T-cell (primary cell): ENCODE results near the gene EXOC6B. TPM values are rescaled to one million over a fixed set of nuclear protein-coding genes. Genes with fewer than 3 reads are reported as not detected.

Source experiments
- ATAC-seq, 4 experiments: fragments of 200-7000 bp in 3 of 4; fragments of 150-1000 bp in 1 of 4; cut with Tn5 transposase; replicated peaks in 1 of 4; 1 replicate in 3 of 4; 2 replicates in 1 of 4; pipeline ENCODE4 v1.10.0; 2021; ENCODE audit warnings: moderate library complexity in 3 of 4, mild to moderate bottlenecking in 2 of 4, moderate number of reproducible peaks in 1 of 4
- CTCF ChIA-PET, 2 donors: fragments of 300-600 bp; sonication (Branson Sonifier 250); formaldehyde crosslinking; loops; one replicate each; lab custom pipeline; 2022; ENCODE audit warnings: antibody characterized with exemption in 2 of 2; lab: Charles Lee
- POLR2A ChIA-PET, 2 donors: fragments of 300-600 bp; sonication (Branson Sonifier 250); formaldehyde crosslinking; loops; one replicate each; lab custom pipeline; 2022; ENCODE audit warnings: antibody characterized with exemption in 2 of 2; lab: Charles Lee
- DNase-seq, 35 experiments: peaks; one replicate each; pipeline versions ENCODE4 v3.0.0 to v3.0.0-alpha.2; 2013 to 2023
- H3K27ac ChIP-seq: one replicate; pipeline ENCODE4 v1.5.1; 2013; ENCODE audit warnings: low read length
- H3K27me3 ChIP-seq, 2 experiments: replicated peaks in 1 of 2; 1 replicate in 1 of 2; 2 replicates in 1 of 2; pipeline versions ENCODE4 v1.6.1 to v1.7.0; 2013; ENCODE audit warnings: low read length in 1 of 2, mixed read lengths in 1 of 2; ENCODE audit not compliant: control insufficient read depth in 2 of 2, insufficient read depth in 2 of 2; ENCODE audit errors: extremely low read depth in 1 of 2
- H3K36me3 ChIP-seq, 2 donors: 1 replicate in 1 of 2; 2 replicates in 1 of 2; pipeline versions ENCODE4 v1.6.1 to v1.7.0; 2013; ENCODE audit warnings: low read length in 1 of 2; ENCODE audit not compliant: control insufficient read depth in 2 of 2, insufficient read depth in 1 of 2; ENCODE audit errors: extremely low read depth in 1 of 2
- H3K4me1 ChIP-seq, 2 experiments: 1 replicate in 1 of 2; 2 replicates in 1 of 2; pipeline versions ENCODE4 v1.6.1 to v1.7.0; 2013; ENCODE audit warnings: low read length in 2 of 2, mixed read lengths in 1 of 2; ENCODE audit not compliant: insufficient read depth in 2 of 2, control insufficient read depth in 1 of 2; ENCODE audit errors: extremely low read depth in 1 of 2
- H3K4me3 ChIP-seq, 2 donors: 1 replicate in 1 of 2; 2 replicates in 1 of 2; pipeline versions ENCODE4 v1.5.1 to v1.7.0; 2013; ENCODE audit warnings: mild to moderate bottlenecking in 2 of 2, low read length in 1 of 2, moderate library complexity in 1 of 2; ENCODE audit not compliant: control insufficient read depth in 1 of 2; ENCODE audit errors: extremely low read depth in 1 of 2
- H3K9me3 ChIP-seq: 2 replicates; pipeline ENCODE4 v1.7.0; 2013
- H3K27ac Mint-ChIP-seq, 2 donors: one replicate each; pipeline ENCODE4 v1.8.0; 2020 to 2021; ENCODE audit warnings: mild to moderate bottlenecking in 2 of 2, mixed read lengths in 2 of 2
- H3K27me3 Mint-ChIP-seq, 2 donors: one replicate each; pipeline ENCODE4 v1.8.0; 2021 to 2022; ENCODE audit warnings: mixed read lengths in 2 of 2
- H3K36me3 Mint-ChIP-seq: one replicate; pipeline ENCODE4 v1.8.0; 2021; ENCODE audit warnings: mixed read lengths
- H3K4me1 Mint-ChIP-seq, 3 donors: one replicate each; pipeline ENCODE4 v1.8.0; 2020 to 2022; ENCODE audit warnings: mixed read lengths in 3 of 3, mild to moderate bottlenecking in 1 of 3
- H3K4me3 Mint-ChIP-seq, 3 donors: one replicate each; pipeline ENCODE4 v1.8.0; 2020 to 2022; ENCODE audit warnings: mild to moderate bottlenecking in 3 of 3, mixed read lengths in 3 of 3, moderate library complexity in 3 of 3
- H3K9me3 Mint-ChIP-seq, 3 donors: one replicate each; pipeline ENCODE4 v1.8.0; 2020 to 2022; ENCODE audit warnings: mixed read lengths in 3 of 3
- WGBS: methylation state at CpG from one replicate; pipeline ENCODE4 v1.1.5; 2013; ENCODE audit warnings: missing lambda C conversion rate; ENCODE audit not compliant: insufficient coverage; 5-methylcytosine and 5-hydroxymethylcytosine counted together
- total RNA-seq, 35 experiments: library from RNA in 6 of 35; stranded (reverse) in 6 of 35; fragments of 120-200 nt in 1 of 35; gene quantifications; one replicate each; pipeline versions ENCODE4 v1.2.1 to v1.2.4 and lab custom pipeline; 2013 to 2026

EXOC6B gene
- total RNA-seq, 5 donors from 2014 or later (not counting 1 experiment from before 2014, with no cell fraction given) = 13.3 to 18.9 (median 16.6) TPM

DNA sequence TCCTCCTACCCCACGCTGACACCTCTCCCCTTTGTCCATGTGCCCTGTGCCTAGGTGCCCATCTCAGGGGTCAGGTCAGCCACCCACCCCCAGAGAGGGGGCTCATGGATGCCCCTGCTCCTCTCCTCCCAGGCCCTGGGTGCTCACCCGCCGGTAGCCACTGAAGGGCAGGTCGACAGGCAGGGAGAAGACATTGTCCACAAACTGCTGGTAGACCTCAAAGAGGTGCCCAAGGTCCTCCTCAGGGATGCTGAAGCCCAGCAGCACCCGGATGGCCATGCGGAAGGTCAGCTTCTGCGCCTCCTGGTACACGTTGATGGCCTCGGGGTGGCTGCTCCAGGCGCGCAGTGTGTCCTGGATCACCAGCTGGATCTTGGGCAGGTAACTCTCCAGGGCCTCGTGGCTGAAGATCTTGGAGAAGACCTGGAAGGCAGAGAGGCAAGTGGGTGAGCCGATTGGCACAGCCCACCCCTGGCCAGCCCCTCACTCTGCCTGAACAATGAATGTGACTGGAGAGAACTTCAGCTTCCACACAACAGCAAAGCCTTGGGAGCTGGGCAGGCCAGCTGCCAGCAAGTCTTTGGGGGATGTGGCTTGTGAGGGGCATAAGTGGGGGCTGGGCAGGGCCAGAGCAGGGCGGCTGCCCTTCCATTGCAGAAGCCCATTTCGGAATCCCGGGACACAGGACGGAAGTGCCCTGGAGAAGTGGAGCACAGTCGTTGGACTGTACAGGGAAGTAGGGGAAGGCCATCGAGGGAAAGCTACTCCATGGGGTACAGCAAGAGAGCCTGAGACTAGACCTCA is 690.6 kb downstream of the EXOC6B start:
- DNase-seq = no peak
- ATAC-seq = no peak
- Histone ChIP-seq H3K27ac (no peak overlapping the region), H3K4me1 (peaks cover 0 to 6% of the 10 kb centered on the region in 2 experiments), H3K9me3 (no peaks in the 10 kb centered on the region), H3K27me3 (peaks cover 0 to 27% of the 10 kb centered on the region in 2 experiments), H3K4me3 (no peak overlapping the region), H3K36me3 (no peaks in the 10 kb centered on the region)
- ChIA-PET POLR2A (no interaction called here), CTCF (interaction anchor here in 1 of 2 donors (0.6 kb wide), 1 partner anchor 576 kb away, joined by 3 read pairs; no protein-coding TSS in a partner anchor)
- 83% methylated on average over 18 of the region's 19 CpGs for WGBS
- H3K36me3 Mint-ChIP-seq = no peaks in the 10 kb centered on the region
- H3K4me1 Mint-ChIP-seq = peaks cover 0 to 2% (median 0%) of the 10 kb centered on the region in 3 donors
- H3K4me3 Mint-ChIP-seq = no peak overlapping the region
- no peak overlapping the region for H3K27ac Mint-ChIP-seq
- no peaks in the 10 kb centered on the region for H3K9me3 Mint-ChIP-seq
- peaks cover 0 to 2% of the 10 kb centered on the region in 2 donors for H3K27me3 Mint-ChIP-seq

DNA sequence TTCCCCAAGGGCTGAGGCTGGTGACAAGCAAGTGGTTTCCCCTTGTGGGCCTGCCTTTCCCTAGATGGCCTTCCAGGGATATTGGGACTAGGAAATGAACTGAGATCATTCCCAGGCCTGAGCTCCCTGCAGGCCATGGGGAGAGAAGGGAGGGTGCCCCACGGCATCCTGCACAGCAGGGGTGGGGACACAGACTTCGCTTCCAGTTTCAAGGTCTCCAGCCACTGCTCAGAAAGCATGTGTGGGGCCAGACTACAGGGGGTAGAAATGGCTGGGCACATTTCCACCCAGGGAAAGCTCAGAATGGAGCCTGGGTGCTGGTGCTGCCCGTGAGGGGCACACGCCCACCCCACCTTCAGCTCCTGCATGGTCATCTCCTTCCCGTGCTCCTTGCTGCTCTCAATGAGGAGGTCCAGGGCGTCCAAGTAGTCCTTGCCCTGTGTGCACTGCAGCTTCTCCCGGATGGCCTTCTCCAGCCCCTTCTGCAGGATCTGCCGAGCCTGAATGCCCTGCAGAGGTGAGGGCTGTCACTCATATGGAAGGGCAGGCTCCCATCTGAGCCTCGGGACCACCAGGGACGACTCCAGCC is 691.3 kb downstream of the EXOC6B start:
- Histone ChIP-seq H3K4me1 (peaks cover 0 to 6% of the 10 kb centered on the region in 2 experiments), H3K36me3 (no peaks in the 10 kb centered on the region), H3K9me3 (no peaks in the 10 kb centered on the region), H3K27ac (no peak overlapping the region), H3K4me3 (no peak overlapping the region), H3K27me3 (peaks cover 0 to 27% of the 10 kb centered on the region in 2 experiments)
- ATAC-seq (no peak), DNase-seq (no peak)
- ChIA-PET CTCF (no interaction called here), POLR2A (no interaction called here)
- Mint-ChIP-seq H3K36me3 (no peaks in the 10 kb centered on the region), H3K9me3 (no peaks in the 10 kb centered on the region), H3K27ac (no peak overlapping the region), H3K27me3 (peaks cover 0 to 4% of the 10 kb centered on the region in 2 donors), H3K4me1 (peaks cover 0 to 2% (median 0%) of the 10 kb centered on the region in 3 donors), H3K4me3 (no peak overlapping the region)
- WGBS = 79% methylated on average over 8 of the region's 10 CpGs

GRCh38 chr2:72133721-72134407 is 692.0 kb downstream of the EXOC6B start:
- no CpG with 5 or more reads among the region's 11 CpGs for WGBS
- H3K4me1 ChIP-seq = peaks cover 0 to 6% of the 10 kb centered on the region in 2 experiments
- no peak overlapping the region for H3K4me3 Mint-ChIP-seq
- peaks cover 0 to 29% of the 10 kb centered on the region in 2 experiments for H3K27me3 ChIP-seq
- no peaks in the 10 kb centered on the region for H3K36me3 Mint-ChIP-seq
- H3K36me3 ChIP-seq = no peaks in the 10 kb centered on the region
- peaks cover 0 to 2% (median 0%) of the 10 kb centered on the region in 3 donors for H3K4me1 Mint-ChIP-seq
- no peaks in the 10 kb centered on the region for H3K9me3 Mint-ChIP-seq
- H3K27ac ChIP-seq = no peak overlapping the region
- no peaks in the 10 kb centered on the region for H3K9me3 ChIP-seq
- no peak overlapping the region for H3K4me3 ChIP-seq
- no peak for ATAC-seq
- ChIA-PET POLR2A (no interaction called here), CTCF (no interaction called here)
- peaks cover 0 to 4% of the 10 kb centered on the region in 2 donors for H3K27me3 Mint-ChIP-seq
- no peak overlapping the region for H3K27ac Mint-ChIP-seq
- peak in 1 of 35 experiments; percentile 22 for DNase-seq

DNA sequence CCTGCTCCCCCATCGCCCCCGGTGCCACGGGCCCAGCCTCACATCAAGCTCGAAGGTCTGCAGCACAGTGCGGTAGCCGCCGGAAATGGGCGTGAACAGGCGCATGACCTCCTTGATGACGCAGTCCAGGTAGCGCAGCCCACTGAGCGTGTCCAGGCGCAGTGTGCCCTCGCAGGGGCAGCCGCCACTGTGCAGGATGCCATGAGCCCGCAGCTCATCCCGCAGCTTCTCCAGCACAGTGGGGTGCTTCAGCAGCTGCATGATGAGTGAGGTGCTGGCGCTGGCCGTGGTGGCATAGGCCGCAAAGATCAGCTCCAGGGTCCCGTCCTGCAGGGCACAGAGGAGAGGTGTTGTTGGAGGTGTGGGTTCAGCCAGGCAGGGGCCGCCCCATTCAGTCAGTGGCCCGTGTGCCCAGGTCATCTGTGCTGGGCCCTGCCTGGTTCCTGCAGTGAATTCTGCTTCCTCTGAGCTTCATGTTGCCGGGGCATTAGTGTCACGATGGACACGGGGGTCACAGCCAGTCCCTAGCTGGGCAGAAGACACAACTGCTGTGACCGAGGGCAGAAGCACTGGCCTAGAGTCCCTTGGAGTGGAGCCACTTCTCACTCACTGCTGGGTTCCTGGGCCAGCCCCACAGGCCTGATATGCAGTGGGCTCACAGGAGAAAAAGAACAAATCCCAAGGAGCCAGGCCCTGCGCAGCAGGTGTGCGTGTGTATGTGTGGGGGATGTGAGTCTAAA is 692.7 kb downstream of the EXOC6B start:
- H3K9me3 Mint-ChIP-seq = no peaks in the 10 kb centered on the region
- H3K27me3 ChIP-seq = peaks cover 0 to 35% of the 10 kb centered on the region in 2 experiments
- DNase-seq (peak in 1 of 35 experiments; percentile 19), ATAC-seq (no peak)
- H3K4me1 ChIP-seq = peaks cover 0 to 6% of the 10 kb centered on the region in 2 experiments
- no peaks in the 10 kb centered on the region for H3K36me3 Mint-ChIP-seq
- CTCF ChIA-PET = no interaction called here
- H3K4me3 Mint-ChIP-seq = no peak overlapping the region
- 89% methylated on average over 27 of the region's 29 CpGs for WGBS
- H3K4me1 Mint-ChIP-seq = peaks cover 0 to 2% (median 0%) of the 10 kb centered on the region in 3 donors
- H3K36me3 ChIP-seq = no peaks in the 10 kb centered on the region
- no peak overlapping the region for H3K27ac Mint-ChIP-seq
- no peak overlapping the region for H3K27ac ChIP-seq
- peaks cover 0 to 4% of the 10 kb centered on the region in 2 donors for H3K27me3 Mint-ChIP-seq
- no peak overlapping the region for H3K4me3 ChIP-seq
- H3K9me3 ChIP-seq = no peaks in the 10 kb centered on the region
- POLR2A ChIA-PET = no interaction called here

GRCh38 chr2:72131916-72132841 is 693.7 kb downstream of the EXOC6B start:
- Histone ChIP-seq H3K36me3 (no peaks in the 10 kb centered on the region), H3K4me1 (no peaks in the 10 kb centered on the region), H3K27me3 (peaks cover 0 to 33% of the 10 kb centered on the region in 2 experiments), H3K9me3 (no peaks in the 10 kb centered on the region), H3K4me3 (no peak overlapping the region), H3K27ac (no peak overlapping the region)
- POLR2A ChIA-PET = no interaction called here
- H3K27me3 Mint-ChIP-seq = peaks cover 0 to 4% of the 10 kb centered on the region in 2 donors
- no peaks in the 10 kb centered on the region for H3K36me3 Mint-ChIP-seq
- no peak overlapping the region for H3K27ac Mint-ChIP-seq
- H3K4me3 Mint-ChIP-seq = no peak overlapping the region
- 85% methylated on average over 35 of the region's 37 CpGs for WGBS
- no peaks in the 10 kb centered on the region for H3K9me3 Mint-ChIP-seq
- no peaks in the 10 kb centered on the region for H3K4me1 Mint-ChIP-seq
- no peak for ATAC-seq
- CTCF ChIA-PET = no interaction called here
- DNase-seq = peak in 1 of 35 experiments; percentile 19
